GM18499 (cell line): ENCODE measurements around the gene PRKN.

Experiments
- ATAC-seq: cut with Tn5 transposase; IDR thresholded peaks from one replicate; pipeline ENCODE4 v1.9.1; 2021; ENCODE audit warnings: moderate number of reproducible peaks; ENCODE audit not compliant: insufficient read depth, unreplicated experiment

The PRKN gene

DNA sequence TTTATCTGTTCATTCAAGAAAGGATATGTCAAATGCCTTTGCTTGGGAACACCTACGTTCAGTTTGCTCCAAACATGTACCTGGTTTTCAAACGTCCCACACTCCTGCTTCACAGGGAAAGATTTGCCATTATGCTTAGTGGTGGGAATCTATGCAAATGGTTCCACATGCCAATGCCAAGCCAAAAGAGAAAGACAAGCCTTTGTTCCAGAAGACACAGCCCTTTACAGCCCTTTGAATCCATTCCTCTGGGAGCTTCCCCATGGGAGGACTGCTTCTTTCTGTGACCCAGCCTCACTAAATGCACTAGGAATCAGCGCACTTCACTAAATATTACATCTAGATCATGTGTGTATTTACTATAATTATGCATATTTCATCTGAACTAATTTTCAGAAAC, 619.5 kb downstream of the PRKN start:
- ATAC-seq: no peak

- no peak for ATAC-seq
Measured at GRCh38 chr6:162100096-162100495, 627.5 kb downstream of the PRKN start.

- ATAC-seq: no peak
Measured at GRCh38 chr6:162099685-162100084, 627.9 kb downstream of the PRKN start.

GRCh38 chr6:162092816-162093502, 634.6 kb downstream of the PRKN start:
- ATAC-seq: no peak

DNA sequence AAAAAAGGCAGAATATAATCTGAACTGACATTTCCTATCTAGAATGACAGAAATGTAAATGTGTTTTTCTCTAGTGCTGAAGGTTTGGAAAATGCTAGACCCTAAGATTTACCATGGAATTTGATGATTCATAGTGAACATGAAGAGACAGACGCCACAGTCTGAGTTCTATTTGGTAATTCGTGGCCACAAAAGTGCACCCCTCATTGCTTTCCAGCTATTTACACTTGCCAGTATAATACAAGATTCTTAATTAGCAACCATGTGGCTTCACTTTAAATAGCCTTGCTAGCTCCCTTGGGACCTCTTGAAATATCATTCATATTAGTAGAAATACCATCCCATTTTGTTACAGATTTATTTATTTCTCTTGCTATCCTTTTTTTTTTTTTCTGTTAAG, 636.8 kb downstream of the PRKN start:
- no peak for ATAC-seq

DNA sequence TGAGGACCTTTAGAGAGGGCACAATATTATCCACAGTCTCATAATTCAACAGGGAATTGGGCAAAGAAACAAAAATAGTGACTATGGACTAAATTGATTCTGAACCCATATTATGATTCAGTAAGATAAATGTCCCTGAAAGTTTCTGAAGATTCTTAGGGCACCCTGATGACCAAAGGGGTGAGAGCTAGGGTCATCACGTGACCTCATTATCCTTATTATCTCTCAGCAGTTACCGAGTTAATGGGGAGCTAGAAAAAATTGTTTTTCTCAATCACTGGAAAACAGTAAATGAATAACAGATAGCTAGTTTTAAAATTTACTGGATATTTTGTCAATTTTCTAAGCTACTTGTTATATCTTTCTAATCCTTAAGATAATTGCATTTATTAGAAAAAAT, 639.5 kb downstream of the PRKN start:
- ATAC-seq: no peak

- ATAC-seq: no peak
Measured at GRCh38 chr6:162085561-162085960, 642.0 kb downstream of the PRKN start.

GRCh38 chr6:162082520-162082919, 645.0 kb downstream of the PRKN start:
- no peak for ATAC-seq

DNA sequence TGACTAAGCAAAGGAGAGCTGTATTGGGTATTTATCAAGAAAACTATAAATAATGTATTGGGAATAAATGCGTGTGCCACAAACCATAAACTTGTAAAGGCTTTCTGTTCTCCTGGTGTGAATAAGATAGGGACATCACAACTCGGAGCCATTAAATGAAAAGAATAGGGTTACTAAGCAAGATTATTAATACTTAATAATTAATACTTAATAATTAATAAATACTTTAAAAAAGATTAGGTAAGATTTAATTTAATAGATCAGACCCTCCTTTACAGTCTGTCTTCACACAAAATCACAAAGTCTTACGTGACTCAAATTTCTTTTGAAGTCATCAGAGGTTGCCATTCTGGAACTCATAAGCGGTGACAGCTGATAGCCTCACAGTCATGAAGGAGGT, 648.9 kb downstream of the PRKN start:
- no peak for ATAC-seq

DNA sequence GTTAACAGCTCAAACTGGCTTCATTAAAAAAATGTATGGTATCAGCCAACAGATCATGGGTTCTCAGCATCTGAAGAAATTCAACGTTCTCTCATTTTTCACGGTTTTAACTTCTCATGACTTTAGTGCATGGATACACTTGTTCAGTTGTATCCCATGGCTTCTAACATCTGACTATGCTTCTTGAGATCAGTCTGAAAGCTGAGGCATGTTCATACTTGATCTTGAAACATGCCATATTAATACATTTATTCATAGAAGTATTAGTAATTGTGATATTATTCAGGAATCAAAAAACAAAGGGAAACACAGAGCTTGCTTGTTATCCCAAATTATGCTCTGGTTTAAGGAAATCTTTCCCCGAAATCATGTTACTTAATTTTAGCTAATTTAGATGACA, 649.4 kb downstream of the PRKN start:
- ATAC-seq: no peak

GRCh38 chr6:162076816-162077215, 650.8 kb downstream of the PRKN start:
- ATAC-seq: no peak

GRCh38 chr6:162074641-162075275, 652.8 kb downstream of the PRKN start:
- no peak for ATAC-seq

DNA sequence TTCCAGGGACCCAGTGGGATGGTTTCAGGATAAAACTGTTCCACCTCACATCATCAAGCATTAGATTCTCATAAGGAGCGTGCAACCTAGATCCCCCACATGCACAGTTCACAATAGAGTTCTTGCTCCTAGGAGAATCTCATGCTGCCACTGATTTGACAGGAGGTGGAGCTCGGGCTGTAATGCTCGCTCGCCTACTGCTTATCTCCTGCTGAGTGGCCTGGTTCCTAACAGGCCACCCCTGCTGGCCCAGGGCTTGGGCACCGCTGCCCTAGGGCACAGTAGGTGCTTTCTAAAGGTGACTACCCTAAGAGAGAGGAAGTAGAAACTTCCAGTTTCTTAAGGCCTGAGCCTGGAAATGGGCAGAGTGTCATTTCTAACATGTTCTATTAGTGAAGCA, 656.9 kb downstream of the PRKN start:
- ATAC-seq: no peak

DNA sequence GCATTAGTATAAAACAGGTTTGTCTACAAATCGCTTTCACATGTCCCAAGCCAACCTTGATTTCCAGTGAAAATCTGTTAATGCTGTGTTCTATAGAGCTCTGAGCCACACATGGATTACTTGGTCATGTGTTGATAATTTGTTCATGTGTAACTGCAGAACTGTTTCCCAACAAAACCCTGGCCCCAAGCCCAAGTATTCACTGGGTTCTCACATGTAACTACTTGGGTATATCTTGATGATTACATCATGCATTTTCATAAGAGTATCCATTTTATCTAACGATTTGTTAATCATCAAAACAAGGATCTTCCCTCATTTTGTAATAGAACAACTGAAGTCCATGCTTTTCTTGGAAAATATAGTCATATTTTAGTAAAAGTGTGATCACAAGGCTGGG, 657.6 kb downstream of the PRKN start:
- no peak for ATAC-seq

GRCh38 chr6:162068340-162068739, 659.2 kb downstream of the PRKN start:
- no peak for ATAC-seq

DNA sequence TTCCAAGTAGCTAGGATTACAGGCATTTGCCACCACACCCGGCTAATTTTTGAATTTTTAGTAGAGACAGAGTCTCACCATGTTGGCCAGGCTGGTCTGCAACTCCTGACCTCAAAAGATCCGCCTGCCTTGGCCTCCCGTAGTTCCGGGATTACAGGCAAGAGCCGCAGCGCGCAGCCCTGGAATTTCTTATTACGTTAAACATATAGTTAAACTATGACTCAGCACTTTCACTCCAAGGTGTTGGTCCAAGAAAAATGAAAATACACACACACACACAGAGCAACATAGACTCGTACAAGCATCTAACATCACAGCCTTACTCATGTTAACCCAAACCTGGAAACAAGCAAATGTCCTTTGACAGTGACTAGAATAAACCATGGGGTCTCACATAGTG, 663.9 kb downstream of the PRKN start:
- no peak for ATAC-seq

DNA sequence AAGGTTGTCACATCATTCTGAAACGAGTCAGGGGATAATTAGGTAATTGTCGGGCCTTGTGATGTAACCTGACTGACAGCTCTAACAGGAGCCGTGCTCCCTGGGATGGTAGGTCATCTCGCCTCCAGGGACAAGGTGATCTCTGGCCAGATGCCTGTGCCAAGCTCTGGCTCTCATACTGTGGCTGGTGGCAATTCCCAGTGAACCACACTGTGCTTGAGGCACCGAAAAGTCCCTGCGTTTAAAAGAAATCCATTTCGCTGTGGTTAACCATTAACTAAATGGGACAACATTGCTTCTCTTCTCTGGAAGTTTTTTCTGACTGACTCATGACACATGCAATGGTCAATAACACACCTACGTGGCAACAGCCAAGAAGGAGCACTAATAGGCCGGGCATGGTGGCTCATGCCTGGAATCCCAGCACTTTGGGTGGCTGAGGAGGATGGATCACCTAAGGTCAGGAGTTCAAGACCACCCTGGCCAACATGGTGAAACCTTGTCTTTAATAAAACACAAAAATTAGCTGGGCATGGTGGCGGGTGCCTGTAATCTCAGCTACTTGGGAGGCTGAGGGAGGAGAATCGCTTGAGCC, 669.2 kb downstream of the PRKN start:
- ATAC-seq: no peak

GRCh38 chr6:162056745-162057144, 670.8 kb downstream of the PRKN start:
- no peak for ATAC-seq

- no peak for ATAC-seq
Measured at GRCh38 chr6:162056061-162056460, 671.5 kb downstream of the PRKN start.

GRCh38 chr6:162055365-162055764, 672.2 kb downstream of the PRKN start:
- no peak for ATAC-seq

GRCh38 chr6:162053084-162053483, 674.5 kb downstream of the PRKN start:
- ATAC-seq: no peak

- ATAC-seq: no peak
Measured at GRCh38 chr6:162050579-162050978, 677.0 kb downstream of the PRKN start.
